Measurements from ENCODE around the gene BTBD18.

Gene BTBD18

DNA sequence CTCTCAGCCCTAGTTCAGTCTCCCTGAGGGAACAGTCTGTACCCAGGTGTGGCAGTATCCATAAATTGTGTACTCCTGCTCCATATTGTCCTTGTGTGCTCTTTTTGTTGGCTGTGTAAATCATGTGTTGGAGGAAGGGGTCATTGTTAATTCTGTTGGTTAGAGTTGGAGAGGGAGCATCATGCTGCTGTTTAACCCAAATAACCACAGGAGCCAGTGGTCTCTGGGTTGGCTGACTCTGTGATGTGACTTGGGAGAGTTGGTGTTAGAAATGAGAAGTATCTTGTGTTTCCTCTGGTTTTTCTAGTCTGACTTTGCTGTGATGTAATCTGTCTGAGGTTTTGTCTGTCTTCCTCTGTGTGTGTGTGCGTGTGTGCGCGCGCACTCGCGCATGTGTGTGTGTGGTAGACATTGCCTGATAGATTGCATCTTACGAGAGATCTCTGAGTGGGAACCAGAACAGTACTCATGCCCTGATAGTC lies 40.5 kb upstream of the BTBD18 start:
- TF ChIP-seq CTCF (conservative IDR thresholded peaks at IDR 0.05) (no peak), ZFX (IDR thresholded peaks at IDR 0.05) (no peak)
- peak overlapping the region; percentile 13 for H3K27ac ChIP-seq

DNA sequence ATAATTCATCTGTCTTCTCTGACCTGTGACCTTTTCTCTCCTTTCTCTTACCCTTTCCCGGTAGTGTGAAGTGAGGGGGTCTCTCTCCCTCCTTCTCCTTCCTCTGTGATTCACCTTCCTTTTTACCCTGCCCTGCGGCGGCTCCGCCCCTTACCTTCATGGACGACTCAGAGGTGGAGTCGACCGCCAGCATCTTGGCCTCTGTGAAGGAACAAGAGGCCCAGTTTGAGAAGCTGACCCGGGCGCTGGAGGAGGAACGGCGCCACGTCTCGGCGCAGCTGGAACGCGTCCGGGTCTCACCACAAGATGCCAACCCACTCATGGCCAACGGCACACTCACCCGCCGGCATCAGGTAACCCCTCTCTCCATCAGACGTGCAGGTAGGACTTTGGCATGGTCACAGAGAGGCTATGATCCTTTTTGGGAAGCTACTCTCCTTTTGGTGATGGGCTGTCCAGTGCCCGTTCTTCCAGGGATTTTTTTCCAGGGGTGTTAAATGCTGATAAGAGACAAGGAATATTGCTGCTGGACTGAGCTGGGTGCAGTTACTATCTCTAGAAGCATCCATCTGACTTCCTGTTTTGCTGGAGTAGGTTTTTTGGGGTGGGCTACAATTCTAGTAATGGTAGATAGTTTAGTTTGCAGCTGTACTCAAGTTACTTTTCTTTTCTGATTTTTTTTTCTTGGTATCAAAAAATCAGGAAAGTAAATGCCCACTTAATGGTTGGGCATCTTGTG lies 39.9 kb upstream of the BTBD18 start:
- TF ChIP-seq ZFX (IDR thresholded peaks at IDR 0.05): no peak
- no peak for TF ChIP-seq CTCF (conservative IDR thresholded peaks at IDR 0.05)
- H3K27ac ChIP-seq: no peak overlapping the region; the same call in none of the 2 replicates

DNA sequence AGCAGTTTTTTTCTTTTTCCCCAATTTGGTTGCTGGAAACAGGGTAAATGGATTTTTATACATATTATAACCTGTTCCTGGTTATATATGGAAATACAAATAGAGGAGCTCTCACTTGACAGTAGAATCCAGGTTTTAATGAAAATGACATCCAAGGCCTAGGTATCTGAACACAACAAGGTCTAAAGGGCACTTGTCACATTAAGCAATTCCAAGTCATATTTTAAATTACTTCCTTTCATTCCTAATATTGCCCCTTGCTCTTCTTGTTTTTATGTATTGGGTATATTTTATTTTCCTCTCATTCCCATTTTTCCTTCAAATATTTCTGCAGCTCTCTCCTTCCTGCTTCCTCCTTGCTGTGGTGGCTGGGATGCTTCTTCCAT lies 37.1 kb upstream of the BTBD18 start:
- TF ChIP-seq ZFX (IDR thresholded peaks at IDR 0.05): no peak
- no peak for TF ChIP-seq CTCF (conservative IDR thresholded peaks at IDR 0.05)
- no peak overlapping the region for H3K27ac ChIP-seq

GRCh38 chr11:57787920-57788702 lies 36.5 kb upstream of the BTBD18 start:
- no peak for TF ChIP-seq CTCF (conservative IDR thresholded peaks at IDR 0.05)
- no peak for TF ChIP-seq ZFX (IDR thresholded peaks at IDR 0.05)
- H3K27ac ChIP-seq: no peak overlapping the region

- TF ChIP-seq CTCF (conservative IDR thresholded peaks at IDR 0.05) (no peak), ZFX (IDR thresholded peaks at IDR 0.05) (no peak)
- no peak overlapping the region for H3K27ac ChIP-seq
Measured at GRCh38 chr11:57787006-57787604, 35.5 kb upstream of the BTBD18 start.

GRCh38 chr11:57786436-57786835 lies 34.8 kb upstream of the BTBD18 start:
- H3K27ac ChIP-seq: no peak overlapping the region; the same call in 1 of the 2 replicates
- TF ChIP-seq ZFX (IDR thresholded peaks at IDR 0.05) (no peak), CTCF (conservative IDR thresholded peaks at IDR 0.05) (no peak)

GRCh38 chr11:57785072-57785471 lies 33.5 kb upstream of the BTBD18 start:
- TF ChIP-seq CTCF (conservative IDR thresholded peaks at IDR 0.05) (no peak), ZFX (IDR thresholded peaks at IDR 0.05) (no peak)
- H3K27ac ChIP-seq: no peak overlapping the region

Measured in C4-2B (cell line).